ENCODE data around the gene PRR12. TPM values are rescaled to one million over a fixed set of nuclear protein-coding genes. Genes with fewer than 3 reads are reported as not detected.

The PRR12 gene
- total and polyA plus RNA-seq, 5 experiments from 2014 or later: 0.24 to 62.1 (median 0.69) TPM

DNA sequence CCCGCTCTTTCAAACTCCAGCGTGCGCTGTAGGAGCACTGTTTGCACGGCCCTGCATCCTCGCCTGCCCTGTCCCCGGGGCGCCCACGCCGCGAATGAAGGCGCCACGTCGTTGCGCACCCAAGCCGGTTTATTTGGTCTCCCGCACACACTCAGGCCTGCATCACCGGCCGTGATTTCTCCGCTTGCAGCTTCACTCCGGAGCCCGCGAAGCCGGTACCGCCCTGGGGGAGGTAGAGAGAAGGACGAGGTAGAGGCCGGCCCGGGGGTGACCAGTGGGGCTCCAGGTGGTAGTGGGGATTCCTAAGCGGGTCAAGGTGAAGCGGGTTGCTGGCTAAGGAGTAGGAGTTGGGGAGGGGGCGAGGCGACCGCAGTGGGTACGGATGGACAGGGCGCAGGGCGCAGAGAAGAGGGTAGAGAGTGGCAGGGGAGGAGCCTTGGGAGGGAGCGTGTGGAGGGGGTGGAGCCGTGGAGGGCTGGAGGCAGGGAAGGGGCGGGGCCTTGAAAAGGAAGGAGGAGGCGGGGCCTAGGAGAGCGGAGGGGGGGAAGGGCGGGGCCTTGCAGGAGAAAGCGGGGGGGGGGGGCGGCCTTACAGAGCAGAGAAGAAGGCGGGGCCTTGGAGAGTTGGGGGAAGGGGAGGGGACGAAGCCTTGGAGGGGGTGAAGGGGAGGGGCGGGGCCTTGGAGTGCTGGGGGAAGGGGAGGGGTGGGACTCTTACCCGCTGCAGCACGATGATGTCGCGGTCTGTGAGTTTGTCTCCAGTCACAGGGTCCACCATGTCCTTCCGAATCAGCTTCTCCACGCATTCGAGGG, 35.2 kb upstream of the PRR12 start:
- Mint-ChIP-seq H3K36me3 (peaks cover 33 to 44% (median 34%) of the 10 kb centered on the region in 3 donors), H3K4me3 (peak overlapping the region; percentile 39 to 99 (median 78))
- ATAC-seq: peak; percentile 43 to 67

GRCh38 chr19:49556412-49557398, 34.3 kb upstream of the PRR12 start:
- H3K36me3 Mint-ChIP-seq: peaks cover 33 to 44% (median 34%) of the 10 kb centered on the region in 3 donors
- H3K27me3 Mint-ChIP-seq: no peaks in the 10 kb centered on the region
- peak; percentile 21 to 28 for ATAC-seq
- POLR2A ChIA-PET: interaction anchor here (0.6 to 21.7 kb wide), 9 partner anchors 4 to 103 kb away, joined by 3 to 757 read pairs (median 3); partner anchors contain the start of genes ALDH16A1, NOSIP, PRRG2 and RCN3
- H3K4me1 Mint-ChIP-seq: peaks cover 52 to 85% (median 80%) of the 10 kb centered on the region in 4 donors
- H3K27ac Mint-ChIP-seq: peak overlapping the region; percentile 90 to 99 (median 96)
- H3K4me3 Mint-ChIP-seq: peak overlapping the region; percentile 80 to 99 (median 93)
- peak in 9 of 10 donors; percentile 49 to 85 (median 58) for DNase-seq
- H3K9me3 Mint-ChIP-seq: no peaks in the 10 kb centered on the region

More for the DNA sequence above, 35.2 kb upstream of the PRR12 start:
- POLR2A ChIA-PET: interaction anchor here (0.6 to 21.7 kb wide), 9 partner anchors 3 to 131 kb away, joined by 3 to 757 read pairs (median 4); partner anchors contain the start of genes RCN3 and RRAS
- peak; percentile 75 to 95 (median 88) for DNase-seq
- Mint-ChIP-seq H3K27me3 (no peaks in the 10 kb centered on the region), H3K27ac (peak overlapping the region; percentile 93 to 99 (median 95)), H3K9me3 (no peaks in the 10 kb centered on the region), H3K4me1 (peaks cover 51 to 84% (median 77%) of the 10 kb centered on the region in 4 donors)

GRCh38 chr19:49557641-49558325, 33.2 kb upstream of the PRR12 start:
- Mint-ChIP-seq H3K36me3 (peaks cover 33 to 44% (median 34%) of the 10 kb centered on the region in 3 donors), H3K9me3 (no peaks in the 10 kb centered on the region), H3K27ac (peak overlapping the region; percentile 90 to 99 (median 96)), H3K27me3 (no peaks in the 10 kb centered on the region), H3K4me1 (peaks cover 48 to 85% (median 79%) of the 10 kb centered on the region in 4 donors), H3K4me3 (peak overlapping the region; percentile 80 to 99 (median 93))
- POLR2A ChIA-PET: interaction anchor here (0.7 to 21.7 kb wide), 14 partner anchors 5 to 802 kb away, joined by 3 to 757 read pairs (median 5); partner anchors contain the start of genes ALDH16A1, FLT3LG, NOSIP and PRR12
- peak in 2 of 10 donors; percentile 20 to 29 for DNase-seq
- ATAC-seq: no peak

- peak overlapping the region; percentile 88 to 99 (median 97) for H3K27ac Mint-ChIP-seq
- peak overlapping the region; percentile 88 to 99 (median 93) for H3K4me3 Mint-ChIP-seq
- POLR2A ChIA-PET: interaction anchor here (0.6 to 21.7 kb wide), 13 partner anchors 6 to 1230 kb away, joined by 3 to 757 read pairs (median 6); partner anchors contain the start of genes FLT3LG, PRR12 and RCN3
- H3K36me3 Mint-ChIP-seq: peaks cover 33 to 43% (median 34%) of the 10 kb centered on the region in 3 donors
- peaks cover 43 to 87% (median 78%) of the 10 kb centered on the region in 4 donors for H3K4me1 Mint-ChIP-seq
- ATAC-seq: peak; percentile 6 to 12
- H3K27me3 Mint-ChIP-seq: no peaks in the 10 kb centered on the region
- H3K9me3 Mint-ChIP-seq: no peaks in the 10 kb centered on the region
- peak in 5 of 10 donors; percentile 33 to 68 (median 54) for DNase-seq
Measured at GRCh38 chr19:49558591-49558990, 32.4 kb upstream of the PRR12 start.

DNA sequence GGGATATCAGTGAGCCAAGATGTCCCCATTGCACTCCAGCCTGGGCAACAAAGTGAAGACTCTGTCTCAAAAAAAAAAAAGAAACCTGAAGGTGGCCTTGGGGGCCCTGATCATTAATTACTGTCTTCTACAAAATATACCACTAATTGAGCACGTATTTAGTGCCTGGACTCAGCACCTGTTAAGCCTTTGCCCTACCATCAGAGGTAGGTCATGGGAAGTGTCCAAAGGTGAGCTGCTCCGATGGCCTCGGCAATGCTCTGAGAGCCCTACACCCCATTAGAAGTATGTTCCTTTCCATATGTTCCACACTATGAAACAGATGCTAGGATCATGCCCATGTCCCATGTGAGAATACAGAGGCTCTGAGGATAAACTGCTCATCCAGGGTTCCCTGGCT, 31.5 kb upstream of the PRR12 start:
- no peak for DNase-seq
- POLR2A ChIA-PET: interaction anchor here (0.6 to 21.7 kb wide), 14 partner anchors 7 to 1231 kb away, joined by 3 to 757 read pairs (median 5); partner anchors contain the start of genes ALDH16A1, NOSIP, PRR12 and RCN3
- peak overlapping the region; percentile 88 to 99 (median 97) for H3K27ac Mint-ChIP-seq
- H3K36me3 Mint-ChIP-seq: peaks cover 33 to 42% (median 34%) of the 10 kb centered on the region in 3 donors
- H3K9me3 Mint-ChIP-seq: no peaks in the 10 kb centered on the region
- H3K4me1 Mint-ChIP-seq: peaks cover 44 to 85% (median 77%) of the 10 kb centered on the region in 4 donors
- H3K4me3 Mint-ChIP-seq: peak overlapping the region; percentile 88 to 99 (median 93)
- H3K27me3 Mint-ChIP-seq: no peaks in the 10 kb centered on the region
- ATAC-seq: no peak

DNA sequence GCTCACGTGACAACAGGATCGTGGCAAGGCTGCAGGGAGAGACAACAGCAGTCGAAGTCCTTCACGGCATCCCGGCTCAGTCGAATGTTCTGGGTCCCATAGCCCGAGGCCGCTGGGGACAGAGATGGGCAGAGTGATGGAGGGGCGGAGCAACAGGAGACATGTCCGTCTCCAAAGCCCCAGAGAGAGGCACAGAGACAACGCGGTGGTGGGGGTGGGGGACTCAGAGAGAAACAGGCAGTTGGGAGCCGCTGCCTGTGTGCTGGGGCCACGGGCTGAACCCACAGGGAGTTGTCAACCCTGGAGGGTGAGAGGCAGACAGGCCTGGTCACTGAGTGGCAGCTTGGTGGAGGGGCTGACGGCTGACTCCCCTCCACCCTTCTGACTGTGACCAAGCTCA, 31.1 kb upstream of the PRR12 start:
- Mint-ChIP-seq H3K4me3 (peak overlapping the region; percentile 88 to 99 (median 93)), H3K4me1 (peaks cover 44 to 85% (median 77%) of the 10 kb centered on the region in 4 donors), H3K36me3 (peaks cover 29 to 38% (median 29%) of the 10 kb centered on the region in 3 donors), H3K9me3 (no peaks in the 10 kb centered on the region), H3K27ac (peak overlapping the region; percentile 88 to 99 (median 97)), H3K27me3 (no peaks in the 10 kb centered on the region)
- ATAC-seq: no peak
- POLR2A ChIA-PET: interaction anchor here (0.6 to 21.7 kb wide), 11 partner anchors 7 to 159 kb away, joined by 3 to 757 read pairs (median 6); partner anchors contain the start of genes ALDH16A1, NOSIP, PRR12 and RCN3
- DNase-seq: peak in 2 of 10 donors; percentile 15 to 26

- Mint-ChIP-seq H3K27me3 (no peaks in the 10 kb centered on the region), H3K9me3 (no peaks in the 10 kb centered on the region), H3K36me3 (peaks cover 25 to 33% (median 29%) of the 10 kb centered on the region in 3 donors), H3K4me1 (peaks cover 45 to 84% (median 77%) of the 10 kb centered on the region in 4 donors), H3K4me3 (peak overlapping the region; percentile 88 to 99 (median 93)), H3K27ac (peak overlapping the region; percentile 88 to 99 (median 97))
- POLR2A ChIA-PET: interaction anchor here (0.6 to 21.7 kb wide), 14 partner anchors 6 to 262 kb away, joined by 3 to 757 read pairs (median 6); partner anchors contain the start of genes ALDH16A1, NOSIP, PRR12 and RCN3
- ATAC-seq (peak; percentile 6 to 18), DNase-seq (peak in 7 of 10 donors; percentile 35 to 72 (median 47))
Measured at GRCh38 chr19:49560358-49560900, 30.6 kb upstream of the PRR12 start.

- Mint-ChIP-seq H3K4me1 (peaks cover 38 to 90% (median 85%) of the 10 kb centered on the region in 4 donors), H3K9me3 (no peaks in the 10 kb centered on the region), H3K27me3 (peaks cover 0 to 2% (median 0%) of the 10 kb centered on the region in 5 donors), H3K27ac (peak overlapping the region; percentile 84 to 99 (median 95)), H3K4me3 (peak overlapping the region; percentile 49 to 99 (median 64)), H3K36me3 (peaks cover 3 to 12% (median 3%) of the 10 kb centered on the region in 3 donors)
- POLR2A ChIA-PET: interaction anchor here (0.5 to 21.7 kb wide), 8 partner anchors 10 to 336 kb away, joined by 3 to 757 read pairs (median 4); no protein-coding TSS in a partner anchor
- ATAC-seq: peak in 1 of 2 donors; percentile 20
- peak in 1 of 10 donors; percentile 34 for DNase-seq
Measured at GRCh38 chr19:49564616-49565045, 26.4 kb upstream of the PRR12 start.

DNA sequence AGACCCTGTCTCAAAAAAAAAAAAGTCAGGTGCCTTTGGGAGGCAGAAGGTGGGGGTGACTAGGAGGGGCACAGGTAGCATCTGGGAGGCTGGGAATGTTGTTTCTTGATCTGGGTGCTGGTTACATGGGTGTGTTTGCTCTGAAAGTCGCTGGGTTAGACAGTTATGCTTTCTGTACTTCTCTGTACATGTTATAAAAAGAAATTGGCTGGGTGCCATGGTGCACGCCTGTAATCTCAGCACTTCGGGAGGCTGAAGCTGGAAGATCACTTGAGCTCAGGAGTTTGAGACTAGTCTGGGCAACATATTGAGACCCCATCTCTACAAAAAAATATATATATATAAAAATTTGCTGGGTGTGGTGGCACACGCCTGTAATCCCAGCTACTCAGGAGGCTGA, 25.7 kb upstream of the PRR12 start:
- H3K27me3 Mint-ChIP-seq: peaks cover 0 to 2% (median 0%) of the 10 kb centered on the region in 5 donors
- no peaks in the 10 kb centered on the region for H3K9me3 Mint-ChIP-seq
- H3K4me1 Mint-ChIP-seq: peaks cover 33 to 90% (median 85%) of the 10 kb centered on the region in 4 donors
- ATAC-seq: no peak
- DNase-seq: peak in 4 of 10 donors; percentile 39 to 66 (median 52)
- H3K27ac Mint-ChIP-seq: peak overlapping the region; percentile 84 to 99 (median 95)
- peaks cover 0 to 6% (median 3%) of the 10 kb centered on the region in 3 donors for H3K36me3 Mint-ChIP-seq
- peak overlapping the region; percentile 48 to 99 (median 64) for H3K4me3 Mint-ChIP-seq
- POLR2A ChIA-PET: interaction anchor here (1.1 to 21.7 kb wide), 5 partner anchors 9 to 55 kb away, joined by 3 to 757 read pairs (median 4); no protein-coding TSS in a partner anchor

- POLR2A ChIA-PET: interaction anchor here (0.6 to 21.7 kb wide), 8 partner anchors 13 to 1203 kb away, joined by 3 to 757 read pairs (median 4); partner anchors contain the start of genes AKT1S1, PRR12, TBC1D17 and TMEM143
- H3K4me1 Mint-ChIP-seq: peaks cover 31 to 87% (median 84%) of the 10 kb centered on the region in 4 donors
- H3K4me3 Mint-ChIP-seq: peak overlapping the region in 9 of 10 donors; percentile 1 to 99 (median 48)
- DNase-seq: no peak
- no peak for ATAC-seq
- H3K9me3 Mint-ChIP-seq: no peaks in the 10 kb centered on the region
- no peaks in the 10 kb centered on the region for H3K36me3 Mint-ChIP-seq
- H3K27ac Mint-ChIP-seq: peak overlapping the region; percentile 69 to 99 (median 94)
- peaks cover 0 to 2% (median 0%) of the 10 kb centered on the region in 5 donors for H3K27me3 Mint-ChIP-seq
Measured at GRCh38 chr19:49566302-49566701, 24.7 kb upstream of the PRR12 start.

All from naive thymus-derived CD8-positive, alpha-beta T cell (primary cell).